ENCODE results near the gene CTDSP2. TPM values are rescaled to one million over a fixed set of nuclear protein-coding genes. Genes with fewer than 3 reads are reported as not detected.

CTDSP2 gene
- total and polyA plus RNA-seq, 2 of the 8 experiments (the other 6 are each of a cell fraction or from before 2014, with no cell fraction given): 71.3 to 91.7 TPM

GRCh38 chr12:57807285-57807684 lies 39.2 kb downstream of the CTDSP2 start:
- H2BK5ac ChIP-seq (ENCODE audit: low read depth, low read length): no peak overlapping the region
- H4K20me1 ChIP-seq (replicated peaks in 1 of 2; ENCODE audit: control insufficient read depth in 1 of 2, insufficient read depth in 2 of 2, low read length in 2 of 2): no peaks in the 10 kb centered on the region
- H3K56ac ChIP-seq (replicated peaks; ENCODE audit: insufficient read length, low read depth, low read length): no peak overlapping the region
- DNase-seq (ENCODE audit: low read depth in 1 of 2, low spot score in 2 of 2) (no peak), FAIRE-seq (no peak)
- no peak overlapping the region for H3K14ac ChIP-seq (ENCODE audit: insufficient read length)
- H2BK15ac ChIP-seq (ENCODE audit: low read length): no peak overlapping the region
- no peak overlapping the region for H4K5ac ChIP-seq (ENCODE audit: insufficient read length, low read depth, low read length)
- no peak overlapping the region for H3K23ac ChIP-seq (ENCODE audit: insufficient read length)
- H3K4me2 ChIP-seq (ENCODE audit: insufficient read depth in 1 of 2, low read depth in 2 of 2, low read length in 2 of 2): no peak overlapping the region
- H2BK20ac ChIP-seq (ENCODE audit: low read length): no peak overlapping the region
- H4K91ac ChIP-seq (replicated peaks; ENCODE audit: insufficient read length, low read length): no peak overlapping the region
- no peaks in the 10 kb centered on the region for H3K79me1 ChIP-seq (ENCODE audit: low read depth, low read length)
- no peak overlapping the region for H3K4ac ChIP-seq (replicated peaks; ENCODE audit: insufficient read length, low read depth, low read length)
- no peaks in the 10 kb centered on the region for H3K27me3 ChIP-seq (replicated peaks in 1 of 4; ENCODE audit: control insufficient read depth in 3 of 4, extremely low read depth in 1 of 4, insufficient read depth in 3 of 4, low read length in 3 of 4)
- H3K23me2 ChIP-seq (ENCODE audit: low read depth, low read length): no peaks in the 10 kb centered on the region
- ChIA-PET CTCF (ENCODE audit: partially characterized antibody) (interaction anchor here (0.7 to 1.7 kb wide), 6 partner anchors 8 to 99 kb away, joined by 3 to 7 read pairs (median 3); no protein-coding TSS in a partner anchor), POLR2A (ENCODE audit: partially characterized antibody) (interaction anchor here (0.9 to 1.8 kb wide), 9 partner anchors 11 to 101 kb away, joined by 3 to 6 read pairs (median 4); partner anchors contain the start of genes AVIL, EEF1AKMT3 and METTL1)
- no peaks in the 10 kb centered on the region for H3K9me3 ChIP-seq (ENCODE audit: insufficient read depth in 2 of 2, low read depth in 1 of 2, low read length in 1 of 2)
- H3K4me3 ChIP-seq (ENCODE audit: extremely low read depth in 1 of 4, insufficient read depth in 2 of 4, low read depth in 3 of 4, low read length in 4 of 4): no peak overlapping the region
- no peak overlapping the region for H3K9ac ChIP-seq (replicated peaks in 1 of 4; ENCODE audit: extremely low read depth in 1 of 4, low read depth in 3 of 4, low read length in 3 of 4)
- H3K27ac ChIP-seq (ENCODE audit: low read depth, low read length): no peak overlapping the region
- H3K79me2 ChIP-seq (ENCODE audit: control insufficient read depth in 1 of 2, insufficient read depth in 2 of 2, low read length in 2 of 2): no peaks in the 10 kb centered on the region
- WGBS, 2 experiments (ENCODE audit: extremely low coverage in 1 of 2, insufficient coverage in 1 of 2, insufficient read length in 1 of 2, insufficient replicate concordance in 2 of 2, low coverage in 1 of 2, low lambda C conversion rate in 2 of 2, missing lambda C conversion rate in 1 of 2): 86% methylated on average over 9 of the region's 9 CpGs; no CpG with 5 or more reads in 1 of the 2 experiments
- no peak overlapping the region for H2BK12ac ChIP-seq (ENCODE audit: low read depth, low read length)
- peaks cover 0 to 2% (median under 1%) of the 10 kb centered on the region in 4 experiments; a peak in 1 of 7 replicates for H3K4me1 ChIP-seq (replicated peaks in 1 of 4; ENCODE audit: control insufficient read depth in 3 of 4, insufficient read depth in 4 of 4, low read length in 3 of 4)
- no peak overlapping the region for H3K18ac ChIP-seq (ENCODE audit: extremely low read depth, low read length)
- H2AK5ac ChIP-seq (ENCODE audit: low read depth, low read length): no peak overlapping the region
- no peak overlapping the region for H2BK120ac ChIP-seq (replicated peaks; ENCODE audit: low read depth, low read length)
- no peak overlapping the region for H2AFZ ChIP-seq (ENCODE audit: low read length)
- H3K36me3 ChIP-seq (ENCODE audit: control insufficient read depth in 2 of 4, insufficient read depth in 4 of 4, low read length in 3 of 4): peaks cover 0 to 3% (median 0%) of the 10 kb centered on the region in 4 experiments; a peak in 3 of 8 replicates
- no peak overlapping the region; the same call in 1 of the 2 replicates for H4K8ac ChIP-seq (ENCODE audit: extremely low read depth, insufficient read depth, low read length)
- TF ChIP-seq CTBP2 (IDR thresholded peaks at IDR 0.05; ENCODE audit: borderline replicate concordance, insufficient read depth, insufficient read length, low read length): no peak

Measured in H1 (cell line).